ENCODE measurements around the gene NUMBL.

GRCh38 chr19:40627486-40628279 is 62.8 kb downstream of the NUMBL start:
- no peak for TF ChIP-seq ZBTB11 (CRISPR knock-in tag; IDR thresholded peaks at IDR 0.05)
- TF ChIP-seq MITF (IDR thresholded peaks at IDR 0.05), result no peak
- no peak for TF ChIP-seq CTCF (IDR thresholded peaks at IDR 0.05 in 2 of 3, conservative IDR thresholded peaks at IDR 0.05 in 1 of 3; ENCODE audit: insufficient read depth in 2 of 3, low read depth in 1 of 3, low read length in 3 of 3)
- TF ChIP-seq CBFA2T2 (conservative IDR thresholded peaks at IDR 0.05), result no peak
- no peak for TF ChIP-seq NCOA6 (IDR thresholded peaks at IDR 0.05)
- TF ChIP-seq SMC3 (conservative IDR thresholded peaks at IDR 0.05; ENCODE audit: insufficient read depth, low read depth, low read length), result no peak
- TF ChIP-seq CREB1 (IDR thresholded peaks at IDR 0.05), result no peak
- TF ChIP-seq CREB1 (CRISPR knock-in tag; IDR thresholded peaks at IDR 0.05), result no peak

Data from K562 (cell line).